Frontal cortex (tissue), 1 donor: Measurements from ENCODE around the gene OTOG. TPM values are rescaled to one million over a fixed set of nuclear protein-coding genes. Genes with fewer than 3 reads are reported as not detected.

ENCODE experiments used
- total RNA-seq: library from RNA; depleted of rRNA; stranded (reverse); fragments of >200 nt; gene quantifications from one replicate; pipeline ENCODE4 v1.2.3, GENCODE V29; 2014

Gene OTOG
- total RNA-seq, 1 donor from 2014 or later, result under 0.01 TPM

Other genes starting within 250 kb of the OTOG start
- gene NCR3LG1, start 195.5 kb upstream of the OTOG start, total RNA-seq, result 10.2 TPM
- 11.0 TPM for gene KCNJ11, start 158.6 kb upstream of the OTOG start, total RNA-seq
- 8.6 TPM for gene ABCC8, start 70.4 kb upstream of the OTOG start, total RNA-seq
- not detected for gene USH1C, start 2.8 kb upstream of the OTOG start, total RNA-seq
- gene MYOD1, start 172.3 kb downstream of the OTOG start, total RNA-seq, result not detected
- gene KCNC1, start 187.5 kb downstream of the OTOG start, total RNA-seq, result 5.3 TPM